Chondrocyte (in vitro differentiated cells): ENCODE measurements around the gene JAGN1. TPM values are rescaled to one million over a fixed set of nuclear protein-coding genes. Genes with fewer than 3 reads are reported as not detected.
"Not testable (repeated sequence)": the region's sequence is repeated elsewhere in the genome, so short reads cannot be mapped to it uniquely, and the experiment has no call there.

ENCODE experiments used
- DNase-seq: peaks from one replicate; pipeline ENCODE4 v3.0.0; 2021; ENCODE audit warnings: mixed read lengths, low spot score
- H3K27ac Mint-ChIP-seq: one replicate; pipeline ENCODE4 v1.8.0; 2021; ENCODE audit warnings: mild to moderate bottlenecking, moderate library complexity, mixed read lengths; ENCODE audit not compliant: unreplicated experiment
- H3K27me3 Mint-ChIP-seq: 2 replicates; pipeline ENCODE4 v1.8.0; 2021; ENCODE audit warnings: low read depth, mixed read lengths
- H3K36me3 Mint-ChIP-seq: 2 replicates; pipeline ENCODE4 v1.8.0; 2021; ENCODE audit warnings: low read depth, mixed read lengths
- H3K4me1 Mint-ChIP-seq: 2 replicates; pipeline ENCODE4 v1.8.0; 2021; ENCODE audit warnings: low read depth, mild to moderate bottlenecking, mixed read lengths
- H3K4me3 Mint-ChIP-seq: one replicate; pipeline ENCODE4 v1.8.0; 2021; ENCODE audit warnings: mild to moderate bottlenecking, moderate library complexity, mixed read lengths; ENCODE audit not compliant: unreplicated experiment
- H3K9me3 Mint-ChIP-seq: 2 replicates; pipeline ENCODE4 v1.8.0; 2021; ENCODE audit warnings: low read depth, mixed read lengths
- total RNA-seq: library from RNA; stranded (reverse); gene quantifications from 3 replicates; pipeline ENCODE4 v1.2.1, GENCODE V29; 2021
- TF ChIP-seq, protein P1 (sequence below): fragments of 200-600 bp; sonication (generic); IDR thresholded peaks from 2 replicates; pipeline ENCODE4 v1.5.0; 2021; ENCODE audit warnings: antibody characterized with exemption, mild to moderate bottlenecking, moderate library complexity

Gene JAGN1
- total RNA-seq, 1 donor from 2014 or later = 20.3 TPM

- Mint-ChIP-seq H3K4me1 (peaks cover 18% of the 10 kb centered on the region), H3K36me3 (no peaks in the 10 kb centered on the region), H3K4me3 (no peak overlapping the region), H3K27me3 (no peaks in the 10 kb centered on the region), H3K27ac (no peak overlapping the region), H3K9me3 (no peaks in the 10 kb centered on the region)
- DNase-seq = no peak
- TF ChIP-seq, protein P1, sequence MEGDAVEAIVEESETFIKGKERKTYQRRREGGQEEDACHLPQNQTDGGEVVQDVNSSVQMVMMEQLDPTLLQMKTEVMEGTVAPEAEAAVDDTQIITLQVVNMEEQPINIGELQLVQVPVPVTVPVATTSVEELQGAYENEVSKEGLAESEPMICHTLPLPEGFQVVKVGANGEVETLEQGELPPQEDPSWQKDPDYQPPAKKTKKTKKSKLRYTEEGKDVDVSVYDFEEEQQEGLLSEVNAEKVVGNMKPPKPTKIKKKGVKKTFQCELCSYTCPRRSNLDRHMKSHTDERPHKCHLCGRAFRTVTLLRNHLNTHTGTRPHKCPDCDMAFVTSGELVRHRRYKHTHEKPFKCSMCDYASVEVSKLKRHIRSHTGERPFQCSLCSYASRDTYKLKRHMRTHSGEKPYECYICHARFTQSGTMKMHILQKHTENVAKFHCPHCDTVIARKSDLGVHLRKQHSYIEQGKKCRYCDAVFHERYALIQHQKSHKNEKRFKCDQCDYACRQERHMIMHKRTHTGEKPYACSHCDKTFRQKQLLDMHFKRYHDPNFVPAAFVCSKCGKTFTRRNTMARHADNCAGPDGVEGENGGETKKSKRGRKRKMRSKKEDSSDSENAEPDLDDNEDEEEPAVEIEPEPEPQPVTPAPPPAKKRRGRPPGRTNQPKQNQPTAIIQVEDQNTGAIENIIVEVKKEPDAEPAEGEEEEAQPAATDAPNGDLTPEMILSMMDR = no peak
Measured at GRCh38 chr3:9861201-9861600, 29.2 kb upstream of the JAGN1 start.

DNA sequence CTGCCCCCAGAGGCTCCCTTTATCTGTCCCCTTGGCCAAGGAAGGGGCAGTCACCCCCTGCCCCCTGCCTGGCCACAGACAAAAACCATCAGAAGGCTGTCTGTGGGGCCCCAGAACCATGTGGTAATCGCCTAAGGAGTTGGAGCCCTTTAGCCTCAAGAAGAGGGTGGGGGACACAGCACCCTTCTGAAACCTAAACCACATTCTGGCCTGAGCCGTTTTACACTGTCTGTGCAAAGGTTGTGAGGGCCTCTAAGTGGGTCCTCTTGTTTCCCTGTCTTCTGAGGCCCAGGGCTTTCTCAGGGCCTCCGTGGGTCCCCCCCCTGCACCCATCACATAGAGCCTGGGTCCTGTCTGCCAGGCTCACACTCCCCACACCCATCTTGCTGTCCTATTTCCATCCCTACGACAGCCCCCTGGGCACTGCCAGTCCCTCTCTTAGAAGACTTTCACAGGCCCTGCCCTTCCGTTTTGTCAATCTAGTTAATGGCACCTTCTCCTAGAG, 28.7 kb upstream of the JAGN1 start:
- H3K36me3 Mint-ChIP-seq = no peaks in the 10 kb centered on the region
- no peak overlapping the region for H3K27ac Mint-ChIP-seq
- no peaks in the 10 kb centered on the region for H3K27me3 Mint-ChIP-seq
- no peak overlapping the region for H3K4me3 Mint-ChIP-seq
- no peak for DNase-seq
- H3K4me1 Mint-ChIP-seq = peaks cover 18% of the 10 kb centered on the region
- TF ChIP-seq, protein P1 = no peak
- no peaks in the 10 kb centered on the region for H3K9me3 Mint-ChIP-seq

DNA sequence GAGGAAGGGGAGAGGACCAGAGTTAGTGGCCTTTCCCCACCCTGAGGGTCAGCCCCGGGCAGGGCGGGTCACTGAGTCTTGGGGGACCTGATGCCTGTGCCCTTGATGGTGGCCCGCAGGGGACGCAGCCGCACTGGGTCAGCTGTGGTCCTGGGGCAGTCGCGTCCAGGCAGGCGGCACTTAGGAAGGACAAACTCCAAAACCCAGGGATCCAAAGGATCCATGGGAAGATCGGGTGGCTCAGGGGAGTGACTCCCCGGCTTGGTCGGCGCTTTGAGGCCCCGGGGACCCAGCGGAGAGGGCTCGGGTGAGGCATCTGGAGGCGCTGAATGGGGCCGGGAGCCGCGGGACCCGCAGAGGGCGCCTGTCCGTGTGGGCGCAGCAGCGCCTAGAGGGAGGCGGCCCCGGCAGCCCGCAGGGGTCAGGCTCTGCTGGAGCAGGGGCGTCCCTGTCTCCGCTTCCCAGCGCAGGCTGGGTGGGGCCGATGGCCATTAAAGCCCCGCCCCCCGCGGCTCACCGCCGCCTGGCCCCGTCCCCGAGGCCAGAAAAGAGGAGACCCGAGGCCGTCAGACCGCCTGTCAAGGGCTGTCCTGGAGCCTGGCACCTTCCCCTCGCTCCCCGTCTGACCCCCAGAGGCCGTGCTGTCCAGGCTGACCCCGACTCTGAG, 27.9 kb upstream of the JAGN1 start:
- H3K4me3 Mint-ChIP-seq = no peak overlapping the region
- TF ChIP-seq, protein P1 = peak; percentile 55

GRCh38 chr3:9863058-9863772, 27.2 kb upstream of the JAGN1 start:
- no peak overlapping the region for H3K27ac Mint-ChIP-seq
- H3K9me3 Mint-ChIP-seq = no peaks in the 10 kb centered on the region
- no peak for DNase-seq
- TF ChIP-seq, protein P1 = no peak
- no peak overlapping the region for H3K4me3 Mint-ChIP-seq
- H3K27me3 Mint-ChIP-seq = no peaks in the 10 kb centered on the region
- no peaks in the 10 kb centered on the region for H3K36me3 Mint-ChIP-seq
- H3K4me1 Mint-ChIP-seq = peaks cover 18% of the 10 kb centered on the region

More for the DNA sequence above, 27.9 kb upstream of the JAGN1 start:
- H3K27ac Mint-ChIP-seq = no peak overlapping the region
- no peaks in the 10 kb centered on the region for H3K27me3 Mint-ChIP-seq
- H3K4me1 Mint-ChIP-seq = peaks cover 18% of the 10 kb centered on the region
- no peak for DNase-seq
- H3K9me3 Mint-ChIP-seq = no peaks in the 10 kb centered on the region
- no peaks in the 10 kb centered on the region for H3K36me3 Mint-ChIP-seq

DNA sequence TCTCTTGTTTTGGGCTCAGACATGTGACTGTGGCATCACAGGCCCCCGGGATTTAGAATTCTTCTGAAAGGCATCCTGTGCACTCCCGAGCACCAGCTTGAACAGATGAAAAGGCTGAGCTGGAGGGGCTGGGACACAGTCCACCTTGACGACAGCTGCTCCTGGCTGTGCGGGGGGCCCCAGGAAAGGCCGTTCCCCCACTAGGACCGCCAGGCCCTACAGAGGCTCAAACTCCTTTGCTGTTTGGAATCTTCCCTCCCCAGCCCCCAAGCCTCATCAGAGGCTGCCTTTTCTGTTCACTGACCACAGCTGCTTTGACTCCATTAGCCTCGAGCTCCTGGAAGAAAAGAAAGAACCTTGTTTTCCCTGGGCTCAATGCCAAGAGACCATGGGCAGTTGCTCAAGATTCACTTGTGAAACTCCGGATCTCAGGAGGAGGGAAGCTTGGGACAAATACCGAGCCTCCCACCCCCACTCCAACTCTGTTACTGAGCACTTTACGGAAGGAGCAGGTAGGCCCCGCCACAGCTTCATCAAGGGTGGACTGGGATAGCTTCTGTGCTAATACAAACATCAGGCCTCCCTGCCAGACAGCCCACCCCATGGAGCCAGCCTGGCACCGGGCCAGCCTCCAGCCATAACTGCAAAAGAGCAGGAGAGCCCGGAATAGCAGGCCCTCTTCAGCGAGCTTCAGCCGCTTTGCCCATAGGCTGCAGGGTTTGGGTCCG, 26.0 kb upstream of the JAGN1 start:
- H3K27me3 Mint-ChIP-seq = no peaks in the 10 kb centered on the region
- H3K27ac Mint-ChIP-seq = peak overlapping the region; percentile 91
- no peak for DNase-seq
- TF ChIP-seq, protein P1 = no peak
- peaks cover 18% of the 10 kb centered on the region for H3K4me1 Mint-ChIP-seq
- H3K9me3 Mint-ChIP-seq = no peaks in the 10 kb centered on the region
- no peaks in the 10 kb centered on the region for H3K36me3 Mint-ChIP-seq
- peak overlapping the region; percentile 40 for H3K4me3 Mint-ChIP-seq

GRCh38 chr3:9865125-9865637, 25.2 kb upstream of the JAGN1 start:
- H3K36me3 Mint-ChIP-seq, H3K27me3 Mint-ChIP-seq, H3K9me3 Mint-ChIP-seq, H3K4me3 Mint-ChIP-seq, DNase-seq: not testable (repeated sequence)
- peak overlapping the region; percentile 91 for H3K27ac Mint-ChIP-seq
- peaks cover 18% of the 10 kb centered on the region for H3K4me1 Mint-ChIP-seq
